Ovary (tissue), 3 donors: Measurements from ENCODE around the gene CNTNAP5.

Source experiments
- CTCF ChIP-seq, 3 donors: fragments of 450-650 bp in 2 of 3; fragments of 200-600 bp in 1 of 3; IDR thresholded peaks; one replicate each; pipeline versions ENCODE4 v1.5.1 to v1.8.0; 2016 to 2022; ENCODE audit warnings: antibody characterized with exemption in 3 of 3, mild to moderate bottlenecking in 1 of 3
- EP300 ChIP-seq: sonication (generic); formaldehyde crosslinking; IDR thresholded peaks from one replicate; pipeline ENCODE4 v1.6.1; 2017; ENCODE audit warnings: antibody characterized with exemption
- POLR2A ChIP-seq: fragments of 450-650 bp; IDR thresholded peaks from one replicate; pipeline ENCODE4 v1.6.1; 2017; ENCODE audit warnings: antibody characterized with exemption, mild to moderate bottlenecking, moderate library complexity
- donor health status: DM: no; HTN: no; CAD: no.

- TF ChIP-seq POLR2A (no peak), CTCF (IDR thresholded peaks at IDR 0.05) (no peak), EP300 (no peak)
These were observed 401.5 kb downstream of the CNTNAP5 start for GRCh38 chr2:124426625-124427024.
